GM21515 (cell line): Measurements from ENCODE around the gene TMC5.
"Not testable (repeated sequence)": the region's sequence is repeated elsewhere in the genome, so short reads cannot be mapped to it uniquely, and the experiment has no call there.

Experiments
- ATAC-seq: cut with Tn5 transposase; IDR thresholded peaks from one replicate; pipeline ENCODE4 v1.9.1; 2021; ENCODE audit not compliant: unreplicated experiment

The TMC5 gene

DNA sequence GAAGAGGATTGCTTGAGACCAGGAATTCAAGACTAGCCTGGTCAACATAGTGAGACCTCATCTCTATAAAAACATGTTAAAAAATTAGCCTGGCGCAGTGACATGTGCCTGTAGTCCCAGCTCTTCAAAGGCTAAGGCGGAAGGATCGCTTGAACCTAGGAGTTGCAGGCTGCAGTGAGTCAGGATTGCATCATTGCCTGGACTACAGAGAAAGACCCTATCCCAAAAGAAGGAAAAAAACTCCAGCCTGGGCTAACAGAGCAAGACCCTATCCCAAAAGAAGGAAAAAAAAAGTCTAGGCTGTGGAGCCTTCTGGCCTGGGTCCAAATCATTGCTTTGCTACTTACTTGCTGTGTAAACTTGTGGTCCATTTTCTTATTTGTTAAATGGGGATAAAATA is 111.0 kb downstream of the TMC5 start:
- no peak for ATAC-seq

DNA sequence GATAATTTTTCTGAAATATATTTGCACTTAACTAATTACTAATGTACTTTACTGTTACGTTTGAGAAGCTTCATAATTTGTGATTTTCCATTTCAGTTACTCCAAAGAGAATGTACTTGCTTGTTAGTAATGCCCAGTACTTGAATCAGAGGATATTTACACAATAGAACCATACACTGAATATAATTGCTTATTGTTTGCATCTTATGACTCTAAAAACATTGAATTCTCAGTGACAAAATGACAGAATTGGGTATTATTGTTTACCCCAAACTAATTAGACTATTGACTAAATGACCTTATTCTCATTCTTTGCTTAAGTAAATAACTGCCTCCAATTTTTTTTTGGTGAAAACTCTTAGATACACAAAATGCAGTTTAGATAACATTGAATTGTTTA is 114.9 kb downstream of the TMC5 start:
- no peak for ATAC-seq

DNA sequence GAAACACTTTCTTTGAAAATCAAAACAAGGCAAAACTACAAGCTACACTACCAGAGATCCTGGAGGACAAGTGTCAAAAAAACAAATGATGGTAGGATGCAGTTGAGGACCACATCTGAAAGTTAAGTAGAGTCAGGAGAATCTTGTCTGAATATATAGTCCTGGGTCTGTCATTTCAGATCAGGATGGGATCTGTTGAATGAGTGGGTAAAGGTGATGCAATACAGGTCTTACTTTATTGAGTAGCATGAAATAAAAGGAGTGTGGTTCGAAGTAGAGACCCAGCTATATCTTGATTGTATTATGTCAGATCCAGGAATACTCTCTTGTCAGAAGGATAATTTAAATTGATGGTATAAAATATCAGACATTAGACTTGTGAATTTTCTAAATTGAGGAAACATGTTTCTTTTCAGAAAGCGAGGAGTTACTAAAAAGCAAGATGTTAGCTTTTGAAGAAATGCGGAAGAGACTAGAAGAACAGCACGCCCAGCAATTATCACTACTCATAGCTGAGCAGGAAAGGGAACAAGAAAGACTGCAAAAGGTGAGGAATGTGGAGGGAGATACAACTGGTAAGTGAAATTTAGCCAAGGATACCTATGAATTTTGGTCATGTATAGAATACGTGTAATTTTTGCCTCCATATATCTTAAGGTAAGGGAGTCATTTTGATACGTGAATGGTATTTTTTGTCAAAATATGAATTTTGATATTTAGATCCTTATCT is 122.7 kb downstream of the TMC5 start:
- ATAC-seq, result no peak

DNA sequence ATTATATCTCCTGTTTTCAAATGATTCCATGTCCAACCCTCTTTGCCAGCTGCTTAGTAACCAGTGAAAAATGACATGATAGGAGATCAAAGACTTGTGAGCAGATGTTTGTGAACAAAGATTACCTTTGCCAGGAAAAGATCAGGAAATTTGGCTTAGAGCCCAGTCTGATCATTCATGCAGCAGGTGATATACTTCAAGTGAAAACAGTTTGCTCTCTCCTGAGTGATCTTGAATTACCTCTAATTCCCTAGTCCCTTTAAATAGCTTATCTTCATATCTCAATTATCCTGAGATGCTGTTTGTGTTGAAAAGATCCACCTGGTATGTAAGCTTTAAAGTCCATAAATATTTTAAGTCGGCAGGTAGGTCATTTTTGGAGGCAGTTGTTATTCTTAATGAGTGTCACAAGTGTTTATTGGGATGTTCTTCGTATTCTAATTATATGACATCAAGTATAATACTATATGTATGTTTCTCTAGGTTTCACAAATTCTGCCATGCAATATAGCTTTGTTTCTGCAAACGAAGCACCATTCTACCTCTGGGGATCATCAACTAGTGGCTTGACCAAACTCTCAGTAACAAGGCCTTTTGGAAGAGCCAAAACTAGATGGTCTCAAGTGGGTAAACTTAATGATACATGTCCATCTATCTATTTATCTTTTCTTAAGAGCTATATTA is 124.6 kb downstream of the TMC5 start:
- no peak for ATAC-seq

DNA sequence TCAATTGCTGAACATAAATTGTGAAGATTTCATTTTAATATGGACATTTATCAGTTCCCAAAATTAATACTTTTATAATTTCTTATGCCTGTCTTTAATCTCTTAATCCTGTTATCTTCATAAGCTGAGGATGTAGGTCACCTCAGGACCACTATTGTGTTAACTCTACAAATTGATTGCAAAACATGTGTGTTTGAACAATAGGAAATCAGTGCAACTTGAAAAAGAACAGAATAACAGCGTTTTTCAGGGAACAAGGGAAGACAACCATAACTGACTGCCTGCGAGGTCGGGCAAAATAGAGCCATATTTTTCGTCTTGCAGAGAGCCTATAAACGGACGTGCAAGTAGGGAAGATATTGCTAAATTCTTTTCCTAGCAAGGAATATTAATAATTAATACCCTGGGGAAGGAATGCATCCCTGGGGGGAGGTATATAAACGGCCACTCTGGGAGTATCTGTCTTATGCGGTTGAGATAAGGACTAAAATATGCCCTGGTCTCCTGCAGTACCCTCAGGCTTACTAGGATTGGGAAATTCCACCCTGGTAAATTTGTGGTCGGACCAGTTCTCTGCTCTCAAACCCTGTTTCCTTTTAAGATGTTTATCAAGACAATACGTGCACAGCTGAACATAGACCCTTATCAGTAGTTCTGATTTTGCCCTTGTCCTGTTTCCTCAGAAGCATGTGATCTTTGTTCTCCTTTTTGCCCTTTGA is 125.8 kb downstream of the TMC5 start:
- not testable (repeated sequence) for ATAC-seq

DNA sequence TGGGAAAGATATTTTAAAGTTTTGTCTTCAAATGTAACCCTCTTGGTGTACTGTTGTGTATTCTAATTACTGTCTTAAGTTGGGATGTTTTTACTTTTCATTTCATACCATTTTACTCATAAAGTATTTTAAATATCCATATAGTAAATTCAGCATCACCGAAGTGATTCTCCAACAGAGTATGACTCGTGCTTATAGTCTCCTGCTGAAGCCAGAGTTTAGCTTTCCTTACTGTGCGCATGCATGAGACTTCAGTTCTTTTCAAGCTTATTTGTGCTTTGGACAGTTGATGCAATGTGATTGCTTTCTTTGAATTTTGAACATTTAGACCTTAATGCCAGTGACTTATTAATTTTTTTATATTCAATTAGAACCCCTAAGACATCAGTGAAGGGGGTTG is 130.5 kb downstream of the TMC5 start:
- no peak for ATAC-seq
